ENCODE data around the gene MAP6.

The MAP6 gene

DNA sequence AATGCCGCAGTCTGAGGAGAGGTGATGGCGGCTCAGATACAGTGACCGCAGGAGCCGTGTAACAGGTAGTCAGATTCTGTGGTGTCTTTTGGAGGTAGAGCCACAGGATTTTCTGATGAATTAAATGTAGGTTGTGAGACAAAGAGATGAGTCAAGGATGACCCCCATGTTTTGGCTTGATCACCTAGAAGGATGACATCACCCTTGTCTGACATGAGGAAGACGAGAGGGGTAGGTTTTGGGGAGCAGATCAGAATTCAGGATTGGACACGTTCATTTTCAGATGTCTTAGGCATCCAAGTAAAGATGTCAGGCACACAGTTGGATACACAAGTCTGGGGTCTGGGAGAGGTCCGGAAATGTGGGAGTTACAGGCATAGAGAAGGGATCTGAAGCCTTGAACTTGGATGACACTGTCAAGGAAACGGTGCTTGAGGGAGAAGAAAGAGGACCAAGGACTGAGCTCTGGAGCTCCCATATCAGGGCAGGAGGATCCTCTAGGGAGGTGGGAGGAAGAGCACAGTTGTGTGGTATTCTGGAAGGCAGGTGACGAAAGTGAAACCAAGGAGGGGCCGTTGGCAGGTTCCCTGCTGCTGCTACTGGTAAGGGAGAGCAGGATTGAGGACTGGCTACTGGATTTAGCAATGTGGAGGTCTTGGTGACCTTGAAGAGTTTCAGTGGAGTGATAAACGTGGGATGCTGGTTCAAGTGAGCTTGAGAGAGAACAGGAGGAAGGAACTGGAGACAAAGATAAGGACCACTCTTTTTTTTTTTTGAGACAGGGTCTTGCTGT, 130.5 kb downstream of the MAP6 start:
- H3K9ac ChIP-seq (ENCODE audit: low read depth, low read length): no peak overlapping the region
- H3K4me1 ChIP-seq (ENCODE audit: control insufficient read depth, insufficient read depth, low read length): no peaks in the 10 kb centered on the region
- no peak overlapping the region for H3K4me3 ChIP-seq (ENCODE audit: low read depth, low read length)

DNA sequence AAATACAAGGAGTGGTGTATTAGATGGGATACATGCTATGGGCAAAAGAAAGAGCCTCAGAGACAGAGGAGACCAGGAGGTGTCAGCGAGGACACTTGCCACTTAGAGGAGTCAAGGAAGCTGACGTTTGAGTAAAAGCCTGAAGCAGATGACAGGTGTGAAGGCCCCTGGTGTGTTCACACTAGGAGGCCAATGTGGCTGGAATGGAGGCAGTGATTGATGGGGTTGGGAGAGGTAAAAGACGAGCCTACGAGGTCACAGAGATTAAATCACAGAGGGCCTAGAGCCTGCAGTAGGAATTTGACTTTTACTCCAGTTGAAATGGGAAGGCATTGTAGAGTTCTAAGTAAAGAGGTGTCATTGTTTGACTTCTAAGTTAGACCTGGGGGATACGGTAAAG, 131.1 kb downstream of the MAP6 start:
- H3K4me1 ChIP-seq (ENCODE audit: control insufficient read depth, insufficient read depth, low read length): no peaks in the 10 kb centered on the region
- no peaks in the 10 kb centered on the region for H3K36me3 ChIP-seq (ENCODE audit: control insufficient read depth, insufficient read depth, low read length)
- H3K27me3 ChIP-seq (ENCODE audit: control insufficient read depth, insufficient read depth, low read length): no peaks in the 10 kb centered on the region
- H3K9ac ChIP-seq (ENCODE audit: low read depth, low read length): no peak overlapping the region
- no peaks in the 10 kb centered on the region for H3K9me3 ChIP-seq (ENCODE audit: control insufficient read depth, insufficient read depth, low read length)
- H3K4me3 ChIP-seq (ENCODE audit: low read depth, low read length): no peak overlapping the region

More for the DNA sequence above, 130.5 kb downstream of the MAP6 start:
- no peaks in the 10 kb centered on the region for H3K9me3 ChIP-seq (ENCODE audit: control insufficient read depth, insufficient read depth, low read length)
- no peaks in the 10 kb centered on the region for H3K27me3 ChIP-seq (ENCODE audit: control insufficient read depth, insufficient read depth, low read length)
- H3K36me3 ChIP-seq (ENCODE audit: control insufficient read depth, insufficient read depth, low read length): no peaks in the 10 kb centered on the region

All from iPS-15b (cell line).